GM18526 (cell line): Measurements from ENCODE around the gene MICAL3.

Experiments used
- POLR2A ChIP-seq: IDR thresholded peaks from 3 replicates; pipeline ENCODE4 v1.6.1; 2011; ENCODE audit not compliant: insufficient read length; ENCODE audit errors: extremely low read depth

Gene MICAL3

DNA sequence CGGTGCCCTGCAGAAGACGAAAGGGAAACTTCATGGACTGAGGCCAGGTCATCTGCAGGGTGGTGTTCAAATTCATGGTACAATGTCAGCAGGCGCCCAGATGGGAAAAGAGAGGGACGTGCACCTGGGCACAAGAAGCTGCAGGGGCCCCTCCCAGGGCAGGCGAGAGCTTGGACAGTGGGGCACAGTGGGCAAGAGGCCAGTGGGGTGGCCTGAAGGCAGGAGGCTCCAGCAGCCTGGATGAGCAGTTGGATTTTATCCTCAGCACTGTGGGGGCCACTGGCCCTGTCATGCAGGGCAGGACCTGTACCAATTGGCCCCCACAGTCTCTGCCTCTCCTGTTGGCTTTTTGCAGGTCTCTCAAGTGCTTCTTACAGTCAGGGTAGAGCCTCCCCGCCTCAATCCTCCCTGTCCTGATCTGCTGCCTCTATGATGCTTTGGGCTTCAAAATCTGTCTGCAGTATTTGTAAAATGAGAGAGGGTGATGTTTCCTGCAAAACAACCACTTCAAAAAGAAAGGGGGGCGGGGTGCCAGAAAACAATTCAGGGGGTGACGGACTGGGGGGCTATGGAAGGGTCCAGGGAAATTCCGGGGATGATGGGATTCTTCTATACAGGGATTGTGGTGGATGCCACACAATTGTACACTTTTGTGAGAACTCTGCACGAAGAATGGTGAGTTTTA, 248.4 kb downstream of the MICAL3 start:
- TF ChIP-seq POLR2A: no peak

GRCh38 chr22:17774926-17775685, 249.3 kb downstream of the MICAL3 start:
- TF ChIP-seq POLR2A: no peak

DNA sequence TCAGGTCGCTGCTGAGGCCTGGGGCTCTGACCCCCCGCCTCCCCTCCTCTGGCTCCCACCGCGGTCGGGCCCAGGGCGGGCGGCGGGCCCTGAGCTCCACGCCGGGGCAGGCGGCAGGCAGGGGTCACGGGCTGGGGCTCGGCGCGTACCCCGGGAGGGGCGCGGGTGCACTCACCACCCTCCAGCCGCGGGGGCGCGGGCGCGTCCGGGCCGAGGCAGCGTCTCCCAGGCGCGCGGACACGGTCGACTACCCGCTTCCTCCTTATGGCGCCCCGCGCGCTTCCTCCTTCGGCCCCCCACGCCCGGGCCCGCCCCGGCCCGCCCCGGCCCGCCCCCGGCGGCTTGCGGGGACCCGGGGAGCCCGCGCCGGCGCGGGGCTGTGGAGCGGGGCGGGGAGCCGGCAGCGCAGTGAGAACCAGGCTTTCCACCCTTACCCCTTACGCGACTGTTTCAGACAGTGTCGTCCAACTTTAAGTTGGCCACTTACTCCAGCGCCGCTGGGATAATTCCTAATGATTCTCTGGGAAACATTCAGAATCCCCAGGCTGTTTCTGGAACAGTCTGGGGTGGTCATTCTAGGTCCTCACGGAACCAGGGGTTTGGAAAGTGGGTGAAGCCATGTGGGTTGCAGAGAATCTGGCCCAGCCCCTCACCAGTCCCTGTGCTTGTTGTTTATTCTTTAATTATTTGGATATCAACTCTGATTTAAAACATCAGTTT, 250.0 kb downstream of the MICAL3 start, which contains the start of gene BID:
Gene BID (minus strand): TSS at position 264 of the 720 bp plus-strand sequence. CDS start 24,353 bp downstream, outside the sequence.
- TF ChIP-seq POLR2A: peak; percentile 51

DNA sequence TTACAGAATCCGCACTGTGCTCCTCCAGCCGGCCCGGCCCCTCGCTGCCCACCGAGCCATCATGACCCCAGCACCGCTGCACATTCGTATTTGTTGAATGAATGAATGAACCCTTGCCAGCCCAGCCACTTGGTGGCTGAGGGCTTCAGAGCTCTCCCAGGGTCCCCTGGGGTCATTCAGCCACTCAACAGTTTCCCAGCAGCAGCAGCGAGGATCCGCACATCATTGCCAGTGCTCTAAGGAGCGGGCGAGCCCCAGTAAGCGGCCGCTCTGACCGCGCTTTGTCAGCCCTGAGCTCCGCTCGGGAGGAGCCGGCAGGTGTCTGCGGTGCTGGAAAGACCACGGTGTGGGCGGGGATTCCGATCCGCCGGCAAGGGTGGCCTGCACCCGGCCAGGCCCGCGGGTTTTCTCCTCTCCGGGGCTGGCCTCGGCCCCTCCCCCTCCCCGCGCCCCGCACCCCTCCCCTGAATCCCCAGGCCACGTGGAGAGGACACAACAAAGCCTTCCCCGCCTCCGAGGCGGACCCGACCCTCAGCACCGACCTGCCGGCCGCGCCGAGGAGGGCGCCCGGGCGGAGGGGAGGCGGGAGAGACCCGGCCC, 250.7 kb downstream of the MICAL3 start:
- TF ChIP-seq POLR2A: peak; percentile 43

DNA sequence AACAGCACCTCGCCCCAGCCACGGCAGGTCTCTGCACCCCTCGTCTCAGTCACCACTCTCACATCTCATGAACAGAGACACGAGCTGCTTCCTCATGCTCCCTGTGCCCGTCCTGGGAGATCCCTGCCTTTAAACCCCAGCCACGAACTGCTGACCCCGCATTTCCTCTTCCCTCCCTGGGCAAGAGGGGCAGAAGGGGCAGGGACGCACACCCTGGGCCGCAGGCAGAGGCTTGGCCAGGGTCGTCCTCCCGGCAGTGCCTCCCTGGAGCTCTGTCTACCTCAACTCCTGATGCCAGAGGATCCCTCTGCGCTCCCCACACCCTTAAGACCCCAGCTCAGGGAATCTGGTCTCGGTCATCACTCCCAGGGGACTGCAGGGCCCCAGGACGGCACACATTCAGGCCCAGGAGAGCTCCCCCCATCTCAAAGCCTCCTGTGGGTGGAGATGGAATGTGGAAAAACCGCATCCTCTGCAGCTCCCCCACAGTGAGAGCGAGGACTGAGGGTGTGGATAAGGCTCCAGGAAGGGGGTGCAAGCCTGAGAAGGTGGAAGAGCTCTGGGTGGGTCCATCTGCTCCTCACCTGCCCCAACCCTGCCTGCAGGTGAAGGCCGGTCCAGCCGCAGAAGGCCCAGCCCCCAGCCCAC, 251.3 kb downstream of the MICAL3 start:
- no peak for TF ChIP-seq POLR2A

GRCh38 chr22:17772249-17772957, 252.0 kb downstream of the MICAL3 start:
- TF ChIP-seq POLR2A: no peak

DNA sequence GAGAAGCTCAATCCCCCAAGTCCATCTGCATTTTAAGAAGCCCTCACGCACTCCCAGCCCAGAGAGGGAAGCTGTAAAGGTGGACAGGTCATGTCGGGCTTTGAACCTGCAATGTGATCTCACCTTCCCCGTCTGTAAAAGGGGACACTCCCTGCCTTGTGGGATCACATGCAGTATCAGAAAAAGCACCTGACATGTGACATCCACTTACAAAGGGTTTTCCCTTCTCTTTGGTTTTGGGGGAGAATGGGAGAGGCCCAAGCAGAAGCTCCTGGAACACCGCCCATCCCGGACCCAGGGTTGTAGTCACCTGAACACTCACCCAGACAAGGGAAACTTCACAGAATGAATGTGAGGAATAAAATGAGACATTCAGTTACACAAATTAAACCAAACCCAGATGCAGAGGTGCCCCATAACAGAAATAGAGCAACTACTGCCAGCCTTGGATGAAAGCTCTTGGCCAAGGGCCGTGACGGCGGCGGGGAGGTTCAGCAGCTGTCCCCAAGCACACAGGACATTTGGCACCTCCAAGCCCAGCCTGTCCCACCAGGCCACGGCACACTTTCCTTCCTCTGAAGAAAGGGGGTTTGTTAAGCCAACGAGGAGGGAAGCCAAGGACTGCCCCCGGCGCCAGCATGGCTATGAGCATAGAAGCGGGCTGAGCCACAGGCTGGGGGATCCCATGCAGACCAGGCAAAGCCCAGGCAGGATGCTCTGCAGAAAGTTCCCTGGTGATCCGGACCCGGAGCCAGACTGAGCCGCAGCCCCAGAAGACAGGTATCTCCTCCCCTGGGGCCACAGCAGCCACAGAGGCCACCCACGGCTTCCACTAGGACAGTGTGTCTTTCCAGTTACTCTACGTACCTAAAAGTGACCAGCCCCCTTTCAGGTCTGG, 253.9 kb downstream of the MICAL3 start:
- TF ChIP-seq POLR2A: no peak

DNA sequence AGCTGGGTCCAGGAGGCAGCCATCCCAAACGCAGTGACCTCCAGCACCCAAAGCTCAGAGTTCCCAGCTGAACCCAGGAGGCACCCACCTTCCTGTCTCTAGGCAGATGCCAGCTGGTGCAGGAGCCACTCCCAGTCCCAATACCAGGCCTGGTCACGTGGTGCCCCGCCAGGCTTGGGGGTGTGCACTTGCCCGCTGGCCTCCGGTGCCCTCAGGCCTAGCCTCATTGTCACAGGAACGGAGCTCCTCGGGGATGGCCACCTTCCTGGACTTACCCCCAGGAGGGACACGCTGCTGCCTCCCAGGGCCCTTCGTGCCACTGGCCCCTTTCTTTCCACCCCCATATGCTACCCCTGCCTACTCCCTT, 254.7 kb downstream of the MICAL3 start:
- no peak for TF ChIP-seq POLR2A

- TF ChIP-seq POLR2A: no peak
Measured at GRCh38 chr22:17769013-17769715, 255.2 kb downstream of the MICAL3 start.

- no peak for TF ChIP-seq POLR2A
Measured at GRCh38 chr22:17767233-17768065, 256.9 kb downstream of the MICAL3 start.

DNA sequence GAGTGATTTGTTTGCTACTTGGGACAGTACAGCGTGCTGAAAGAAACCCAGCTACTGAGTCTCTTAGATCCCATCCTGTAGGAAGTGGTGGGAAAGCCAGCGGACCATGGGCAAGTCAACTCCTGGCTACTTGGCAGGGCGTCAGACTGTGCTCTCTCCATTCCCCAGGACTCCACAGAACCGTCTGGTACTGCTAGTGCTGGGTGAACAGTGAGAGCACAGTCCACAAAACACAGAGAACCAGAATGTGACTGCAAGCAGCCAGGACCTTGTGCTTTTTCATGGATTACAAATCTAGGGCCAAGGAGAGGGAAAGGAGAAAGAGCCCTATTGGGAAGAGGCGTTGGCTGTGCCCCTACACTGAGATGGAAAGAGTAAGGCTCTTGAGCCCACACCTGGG, 260.3 kb downstream of the MICAL3 start:
- no peak for TF ChIP-seq POLR2A

DNA sequence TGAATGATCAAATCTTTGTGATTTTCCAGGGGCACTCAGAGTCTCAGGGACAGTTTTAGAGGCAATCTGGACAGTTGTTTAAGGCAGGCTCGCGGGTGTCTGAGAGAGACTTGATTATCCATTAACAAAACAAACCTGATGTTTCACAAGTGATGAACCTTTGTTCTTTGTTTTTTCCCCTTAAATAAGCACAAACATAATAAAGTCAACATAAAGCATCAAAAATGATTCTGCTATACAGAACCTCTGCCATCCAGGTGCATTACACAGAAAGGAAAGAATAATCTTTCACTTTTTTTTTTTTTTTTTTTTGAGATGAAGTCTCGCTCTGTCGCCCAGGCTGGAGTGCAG, 263.2 kb downstream of the MICAL3 start:
- TF ChIP-seq POLR2A: no peak
